ENCODE data around the gene PANX2. TPM values are rescaled to one million over a fixed set of nuclear protein-coding genes. Genes with fewer than 3 reads are reported as not detected.

The PANX2 gene
- total RNA-seq, 1 donor from 2014 or later, result 0.76 TPM

DNA sequence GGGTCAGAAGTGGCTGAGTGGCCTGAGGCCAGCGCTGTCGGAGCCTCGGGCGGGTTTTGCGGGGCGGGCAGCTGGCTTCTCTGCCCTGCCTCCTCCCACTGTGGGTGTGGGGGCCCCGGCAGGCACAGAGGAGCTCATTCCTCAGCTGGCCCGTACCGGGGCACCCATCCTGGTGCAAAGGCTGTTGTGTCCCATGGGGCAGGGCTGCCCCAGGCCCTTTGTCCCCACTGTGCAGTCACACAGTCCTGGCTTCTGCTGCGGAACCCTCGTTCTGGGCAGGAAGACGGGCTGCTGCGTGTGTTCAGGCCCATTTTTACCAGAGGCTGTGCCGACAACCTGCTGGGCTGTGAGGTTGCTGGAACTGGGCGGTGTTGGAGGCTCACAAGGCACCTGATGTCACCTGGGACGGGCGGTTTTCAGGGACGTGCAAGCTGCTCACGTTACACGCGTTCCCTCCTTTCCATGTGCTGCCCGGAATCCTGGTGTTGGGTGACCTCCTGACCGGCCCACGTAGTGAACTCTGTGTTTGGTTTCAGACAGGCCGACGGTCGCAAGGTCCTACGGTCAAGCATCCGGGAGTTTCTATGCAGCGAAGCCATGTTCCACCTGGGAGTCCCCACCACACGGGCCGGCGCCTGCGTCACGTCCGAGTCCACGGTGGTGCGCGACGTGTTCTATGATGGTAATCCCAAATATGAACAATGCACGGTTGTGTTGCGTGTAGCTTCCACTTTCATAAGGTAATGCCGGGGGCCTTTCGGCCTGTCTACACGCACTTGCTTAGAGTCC lies 35.4 kb downstream of the PANX2 start:
- no peak for ATAC-seq
- intact Hi-C loops (cut with DNase I), result no loop called here

DNA sequence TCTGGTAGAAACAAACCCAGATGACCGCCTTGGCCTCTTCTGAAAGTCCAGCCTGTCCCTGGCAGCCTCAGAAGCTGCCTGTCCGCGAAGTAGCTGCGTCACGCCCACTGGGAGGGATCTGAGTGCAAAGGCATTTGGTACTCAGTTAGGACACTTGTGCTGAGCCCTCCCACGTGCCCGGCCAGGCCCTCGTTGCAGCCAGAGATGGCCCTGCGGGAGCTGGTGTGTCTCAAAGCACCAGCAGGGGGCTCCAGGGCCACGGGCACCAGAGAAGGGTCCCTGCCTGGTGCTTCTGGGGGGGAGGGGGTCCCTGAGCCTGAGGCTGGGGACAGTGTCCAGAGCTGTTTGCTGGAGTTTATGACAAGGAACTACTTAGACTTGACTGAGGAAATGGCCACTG lies 36.1 kb downstream of the PANX2 start:
- ATAC-seq (peak; percentile 57), DNase-seq (ENCODE audit: low spot score) (no peak)
- intact Hi-C loops (cut with DNase I), result no loop called here

More for the DNA sequence above, 35.4 kb downstream of the PANX2 start:
- no peak for DNase-seq (ENCODE audit: low spot score)

DNA sequence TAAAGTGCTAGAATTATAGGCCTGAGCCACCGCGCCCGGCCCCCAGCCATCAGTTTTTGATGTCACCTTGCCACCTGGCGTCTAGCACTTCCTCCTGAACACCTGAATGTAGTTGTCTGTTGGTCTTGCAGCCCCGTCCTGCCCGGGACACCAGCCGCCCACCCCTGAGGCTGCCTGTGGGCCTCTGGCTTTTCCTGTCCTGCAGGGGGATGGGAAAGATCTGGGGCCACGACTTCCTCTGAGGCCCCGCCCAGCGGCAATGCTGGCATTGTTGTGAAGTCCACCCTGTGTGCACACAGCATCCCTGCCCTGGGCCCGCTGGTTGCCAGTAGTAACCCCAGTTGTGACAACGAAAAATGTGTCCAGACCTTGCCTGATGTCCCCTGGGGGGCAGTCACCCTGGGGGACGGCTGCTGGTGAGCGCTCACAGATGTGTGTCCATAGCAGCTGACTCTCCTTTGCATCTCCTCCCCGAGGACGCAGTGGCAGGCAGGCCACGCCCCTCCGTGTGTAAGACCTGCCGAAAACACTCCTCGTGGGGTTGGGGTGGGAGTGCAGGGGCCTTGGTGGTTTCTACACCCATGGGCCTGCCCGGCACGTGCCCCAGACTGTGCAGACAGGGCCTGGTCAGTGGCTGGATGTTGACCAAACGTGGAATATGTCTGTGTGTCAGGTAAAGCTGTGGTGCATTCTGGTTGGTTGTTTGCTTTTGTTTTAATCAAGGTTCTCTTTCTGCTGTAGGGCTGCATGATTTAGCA lies 37.0 kb downstream of the PANX2 start:
- intact Hi-C loops (cut with DNase I), result no loop called here
- DNase-seq (ENCODE audit: low spot score) (no peak), ATAC-seq (no peak)

DNA sequence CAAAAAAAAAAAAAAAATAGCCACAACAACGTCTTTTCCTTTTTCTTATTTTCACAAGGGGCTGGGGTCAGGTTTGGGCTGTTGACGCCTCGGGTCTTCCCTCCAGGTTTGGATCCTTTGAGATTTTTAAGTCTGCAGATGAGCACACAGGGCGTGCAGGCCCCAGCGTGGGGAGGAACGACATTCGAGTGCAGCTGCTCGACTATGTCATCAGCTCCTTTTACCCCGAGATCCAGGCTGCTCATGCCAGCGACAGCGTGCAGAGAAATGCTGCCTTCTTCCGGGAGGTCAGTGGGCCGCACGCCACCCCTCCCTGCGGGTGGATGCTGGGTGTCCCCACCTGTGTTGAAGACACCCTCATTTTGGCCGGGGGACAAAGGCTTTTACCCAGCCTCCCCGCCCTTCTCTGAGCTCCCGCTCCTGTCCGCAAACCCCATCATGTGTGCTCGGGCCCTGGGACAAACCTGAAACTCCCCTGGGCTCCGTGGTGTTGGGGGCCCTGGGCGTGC lies 38.0 kb downstream of the PANX2 start:
- intact Hi-C loops (cut with DNase I), result no loop called here
- DNase-seq (ENCODE audit: low spot score) (no peak), ATAC-seq (no peak)

DNA sequence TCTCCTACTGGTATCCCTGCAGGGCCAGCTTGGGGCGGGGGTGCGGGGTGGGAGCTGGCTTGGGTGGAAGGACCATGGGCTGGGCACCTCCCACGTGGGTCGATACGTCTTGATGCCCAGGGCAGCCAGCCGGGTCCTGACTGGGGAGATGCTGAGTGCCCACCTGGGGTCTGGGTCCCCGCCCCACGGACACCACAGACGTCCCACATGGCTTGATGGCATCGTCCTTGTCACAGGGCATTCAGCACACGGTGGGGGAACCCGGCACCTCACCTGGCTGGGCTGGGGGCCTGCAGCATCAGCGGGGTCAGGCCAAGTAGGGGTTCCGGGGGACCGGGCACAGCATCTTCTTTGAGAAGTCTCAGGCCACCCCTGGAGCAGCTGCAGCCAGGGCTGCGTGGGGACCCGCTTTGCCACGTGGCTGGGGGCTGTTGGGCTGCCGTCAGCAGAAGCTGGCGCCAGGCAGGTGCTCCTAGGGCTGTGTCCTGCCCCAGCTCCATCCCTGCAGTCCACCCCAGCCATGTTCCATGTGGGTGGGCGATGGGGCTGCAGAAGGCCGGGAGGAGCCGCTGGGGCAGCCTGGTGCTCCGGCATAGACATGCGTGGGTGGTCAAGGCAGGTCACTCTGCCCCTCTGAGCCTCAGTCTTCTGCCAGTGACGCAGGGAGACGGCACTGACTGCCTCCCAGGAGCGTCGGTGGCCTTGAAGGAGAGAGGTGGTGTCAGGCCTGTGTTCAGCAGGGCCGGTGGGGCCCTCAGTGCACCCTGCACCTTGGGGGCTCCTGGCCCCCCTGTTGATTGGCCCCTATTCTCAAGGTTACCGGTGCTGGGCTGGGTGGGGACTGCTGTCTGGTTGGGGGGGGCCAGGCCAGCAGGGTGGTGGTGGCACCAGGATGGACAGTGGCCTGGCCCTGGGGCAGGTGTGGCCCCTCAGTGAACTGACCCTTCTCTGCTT lies 38.7 kb downstream of the PANX2 start:
- ATAC-seq (peak; percentile 19), DNase-seq (ENCODE audit: low spot score) (peak; percentile 57)
- intact Hi-C loops (cut with DNase I), result no loop called here

DNA sequence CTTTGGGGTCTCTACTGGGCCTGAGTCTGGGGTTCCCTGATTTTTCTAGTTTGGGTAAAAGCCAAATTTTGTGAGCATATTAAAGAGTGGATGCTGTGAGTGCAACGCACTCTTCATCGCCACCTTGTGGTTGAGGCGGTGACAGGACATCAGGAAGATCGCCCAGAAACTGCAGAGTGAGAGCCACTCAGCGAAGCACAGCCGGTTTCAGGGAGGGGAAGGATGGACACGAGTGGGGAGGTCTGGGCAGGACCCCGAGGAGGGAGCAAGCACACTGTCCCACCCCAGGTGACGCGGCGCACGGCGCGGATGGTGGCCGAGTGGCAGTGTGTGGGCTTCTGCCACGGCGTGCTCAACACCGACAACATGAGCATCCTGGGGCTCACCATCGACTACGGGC lies 39.4 kb downstream of the PANX2 start:
- peak; percentile 46 for ATAC-seq
- intact Hi-C loops (cut with DNase I), result no loop called here
- DNase-seq (ENCODE audit: low spot score), result peak; percentile 85

DNA sequence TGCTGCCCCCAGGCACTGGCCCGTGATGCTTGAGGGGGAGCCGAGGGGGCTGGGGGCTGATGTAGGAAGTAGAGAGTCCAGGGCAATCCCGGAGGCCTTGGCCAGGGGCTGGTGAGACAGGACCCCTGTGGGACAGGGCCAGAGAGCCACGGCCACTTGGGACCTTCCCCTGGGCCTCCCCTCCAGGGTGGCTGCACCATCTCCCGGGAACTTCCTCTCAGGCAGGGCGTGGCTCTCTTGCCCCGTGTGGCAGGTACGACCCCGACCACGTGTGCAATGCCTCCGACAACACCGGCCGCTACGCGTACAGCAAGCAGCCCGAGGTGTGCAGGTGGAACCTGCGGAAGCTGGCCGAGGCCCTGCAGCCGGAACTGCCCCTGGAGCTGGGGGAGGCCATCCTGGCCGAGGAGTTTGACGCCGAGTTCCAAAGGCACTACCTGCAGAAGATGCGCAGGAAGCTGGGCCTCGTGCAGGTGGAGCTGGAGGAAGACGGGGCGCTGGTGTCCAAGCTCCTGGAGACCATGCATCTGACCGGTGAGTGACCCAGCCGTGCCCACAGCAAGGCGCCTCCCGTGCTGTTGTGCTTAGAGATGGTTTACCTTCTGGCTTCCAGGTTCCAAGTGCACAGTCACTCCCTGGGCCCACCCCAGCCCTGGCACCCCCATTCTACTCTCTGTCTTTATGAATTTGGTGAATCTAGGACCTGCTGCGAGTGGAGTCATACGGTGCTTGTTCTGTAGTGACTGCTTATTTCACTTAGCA lies 40.0 kb downstream of the PANX2 start:
- intact Hi-C loops (cut with DNase I), result no loop called here
- ATAC-seq (no peak), DNase-seq (ENCODE audit: low spot score) (peak; percentile 61)

DNA sequence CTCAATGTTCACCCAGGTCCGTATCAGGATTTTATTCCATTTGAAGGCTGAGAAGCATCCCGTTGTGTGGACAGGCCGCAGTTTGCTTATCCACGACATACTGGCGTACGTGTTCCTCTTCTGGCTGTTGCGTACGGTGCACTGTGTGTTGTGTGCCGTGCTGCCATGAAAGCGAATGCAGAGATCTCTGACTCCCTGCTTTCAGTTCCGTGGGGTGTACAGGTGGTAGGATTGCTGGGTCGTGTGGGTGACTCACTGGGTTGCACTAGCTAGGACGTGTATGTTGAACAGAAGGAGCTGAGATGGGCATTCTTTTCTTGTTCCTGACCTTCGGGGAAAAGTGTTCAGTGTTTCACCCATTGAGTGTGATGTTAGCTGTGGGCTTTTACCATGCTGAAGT lies 40.6 kb downstream of the PANX2 start:
- no peak for DNase-seq (ENCODE audit: low spot score)
- intact Hi-C loops (cut with DNase I), result no loop called here
- ATAC-seq, result no peak

DNA sequence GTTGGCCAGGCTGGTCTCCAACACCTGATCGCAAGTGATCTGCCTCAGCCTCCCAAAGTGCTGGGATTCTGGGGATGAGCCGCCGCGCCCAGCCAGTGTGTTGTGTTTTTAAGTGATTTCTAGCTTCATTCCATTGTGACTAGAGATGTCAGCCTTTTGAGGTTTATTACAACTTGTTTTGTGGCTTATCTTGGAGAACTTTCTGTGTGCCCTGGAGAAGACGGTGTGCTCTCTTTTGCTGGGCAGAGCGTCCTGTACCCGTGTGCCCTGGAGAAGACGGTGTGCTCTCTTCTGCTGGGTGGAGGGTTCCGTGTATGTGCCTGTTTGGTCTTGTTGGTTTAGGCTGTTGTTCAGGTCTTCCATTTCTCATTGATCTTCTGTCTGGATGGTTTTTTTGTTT lies 42.7 kb downstream of the PANX2 start:
- ATAC-seq (no peak), DNase-seq (ENCODE audit: low spot score) (no peak)
- intact Hi-C loops (cut with DNase I), result no loop called here

DNA sequence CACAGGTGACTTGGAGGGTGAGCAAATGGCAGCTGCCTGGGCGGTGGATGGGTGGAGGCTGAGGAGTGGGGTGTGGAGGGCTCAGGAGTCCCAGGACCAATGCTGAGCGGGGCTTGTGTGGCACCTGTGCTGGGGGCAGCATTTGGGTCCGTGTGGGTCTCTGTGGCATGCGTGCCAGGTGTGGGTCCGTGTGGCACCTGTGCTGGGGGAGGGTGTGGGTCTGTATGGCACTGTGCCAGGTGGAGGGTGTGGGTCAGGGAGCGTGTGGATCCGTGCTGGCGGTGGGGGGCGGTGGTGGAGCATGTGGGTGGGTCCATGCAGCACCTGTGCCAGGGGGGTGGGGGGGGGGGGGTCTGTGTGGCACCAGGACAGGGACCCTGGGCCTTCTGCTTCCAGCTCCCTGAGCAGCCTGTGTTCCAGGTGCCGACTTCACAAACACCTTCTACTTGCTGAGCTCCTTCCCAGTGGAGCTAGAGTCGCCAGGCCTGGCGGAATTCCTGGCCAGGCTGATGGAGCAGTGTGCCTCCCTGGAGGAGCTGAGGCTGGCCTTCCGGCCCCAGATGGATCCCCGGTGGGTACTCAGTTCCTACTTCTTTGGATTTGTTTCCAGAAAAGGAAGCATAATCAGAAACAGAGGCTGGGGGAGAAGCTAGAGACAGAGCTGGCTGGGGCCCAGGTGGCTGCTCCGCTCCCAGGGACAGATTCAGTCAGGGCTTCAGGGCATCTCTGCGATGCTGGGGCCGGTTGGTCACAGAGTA lies 44.9 kb downstream of the PANX2 start:
- DNase-seq (ENCODE audit: low spot score), result no peak
- no peak for ATAC-seq
- intact Hi-C loops (cut with DNase I), result no loop called here

DNA sequence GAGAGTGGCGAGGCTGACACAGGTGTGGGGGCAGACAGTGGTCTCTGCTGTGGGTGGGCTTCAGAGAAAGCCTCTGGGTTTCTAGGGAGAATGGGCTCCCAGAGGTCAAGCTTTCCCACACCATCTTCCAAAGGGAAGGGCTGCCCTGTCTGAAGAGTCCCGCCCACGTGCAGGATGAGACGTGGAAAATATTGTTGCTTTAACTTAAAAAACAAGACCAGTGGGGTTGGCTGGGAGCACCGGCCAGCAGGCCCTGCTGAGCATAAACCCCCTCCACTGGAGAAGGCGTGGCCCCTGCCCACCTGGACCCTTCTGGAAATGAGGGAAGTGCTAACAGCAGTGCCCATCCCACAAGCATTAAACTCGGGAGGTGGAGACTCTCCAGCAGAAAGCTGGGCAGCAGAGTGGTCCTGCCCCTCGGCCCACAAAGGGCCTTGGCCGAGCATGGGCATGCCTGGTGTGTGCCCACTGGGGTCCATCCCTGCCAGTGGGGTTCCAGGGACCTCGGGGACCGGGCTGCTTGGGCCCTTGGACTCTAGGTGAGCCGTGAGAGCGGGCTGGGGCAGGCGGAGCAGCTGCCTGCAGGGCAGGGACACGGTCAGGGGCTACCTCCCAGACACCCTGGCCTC lies 45.6 kb downstream of the PANX2 start:
- intact Hi-C loops (cut with DNase I), result no loop called here
- DNase-seq (ENCODE audit: low spot score) (no peak), ATAC-seq (no peak)

DNA sequence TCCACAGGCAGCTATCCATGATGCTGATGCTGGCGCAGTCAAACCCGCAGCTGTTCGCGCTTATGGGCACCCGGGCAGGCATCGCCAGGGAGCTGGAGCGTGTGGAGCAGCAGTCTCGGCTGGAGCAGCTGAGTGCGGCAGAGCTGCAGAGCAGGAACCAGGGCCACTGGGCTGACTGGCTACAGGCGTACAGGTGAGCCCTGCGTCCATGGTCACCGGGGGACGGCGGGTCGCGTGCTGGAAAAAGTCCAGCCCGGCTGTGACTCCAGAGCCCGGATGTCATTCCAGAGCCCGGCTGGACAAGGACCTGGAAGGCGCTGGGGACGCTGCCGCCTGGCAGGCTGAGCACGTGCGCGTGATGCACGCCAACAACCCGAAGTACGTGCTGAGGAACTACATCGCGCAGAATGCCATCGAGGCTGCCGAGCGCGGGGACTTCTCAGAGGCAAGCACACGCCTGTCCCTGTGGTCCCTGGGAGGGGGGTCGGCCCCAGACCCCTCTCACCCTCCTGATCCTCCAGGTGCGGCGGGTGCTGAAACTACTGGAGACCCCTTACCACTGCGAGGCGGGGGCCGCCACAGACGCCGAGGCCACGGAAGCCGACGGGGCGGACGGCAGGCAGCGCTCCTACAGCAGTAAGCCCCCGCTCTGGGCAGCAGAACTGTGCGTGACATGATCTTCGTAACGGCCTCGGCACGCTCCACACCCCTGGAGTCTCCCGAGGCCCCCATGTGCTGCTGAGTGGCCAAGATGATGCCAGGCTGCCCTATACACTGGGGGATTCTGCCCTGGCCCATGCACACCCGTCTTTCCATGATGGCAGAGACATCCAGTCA lies 46.4 kb downstream of the PANX2 start:
- intact Hi-C loops (cut with DNase I), result no loop called here
- DNase-seq (ENCODE audit: low spot score), result no peak
- ATAC-seq, result no peak

DNA sequence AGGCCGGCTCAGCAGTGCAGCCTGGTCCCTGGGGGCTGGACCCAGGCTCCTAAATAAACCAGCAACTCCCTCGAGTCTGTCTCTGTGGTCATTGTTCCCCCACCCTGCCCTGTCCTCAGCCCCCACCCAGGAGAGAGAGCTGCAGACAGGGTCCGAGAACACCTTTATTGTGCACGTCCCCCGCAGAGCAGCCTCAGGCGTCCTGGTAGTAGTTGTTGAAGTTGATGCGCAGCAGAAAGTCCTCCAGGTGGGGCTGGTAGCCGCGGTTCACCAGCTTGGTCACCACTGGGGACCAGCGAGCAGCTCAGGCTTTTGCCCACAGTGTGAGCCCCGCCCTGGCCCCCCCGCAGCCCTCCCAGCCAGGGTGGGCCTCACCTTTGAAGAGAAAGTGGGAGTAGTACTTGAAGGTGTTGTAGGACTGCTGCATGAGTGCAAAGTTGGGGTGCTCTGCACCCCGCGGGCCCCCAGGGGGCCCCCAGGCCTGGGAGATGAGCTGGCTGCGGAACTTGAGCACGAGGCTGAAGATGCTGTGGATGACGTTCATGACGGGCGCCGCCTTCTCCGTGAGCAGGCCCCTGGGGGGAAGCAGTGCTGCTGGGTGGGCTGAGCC lies 47.1 kb downstream of the PANX2 start:
- DNase-seq (ENCODE audit: low spot score), result no peak
- intact Hi-C loops (cut with DNase I), result no loop called here
- ATAC-seq, result no peak

DNA sequence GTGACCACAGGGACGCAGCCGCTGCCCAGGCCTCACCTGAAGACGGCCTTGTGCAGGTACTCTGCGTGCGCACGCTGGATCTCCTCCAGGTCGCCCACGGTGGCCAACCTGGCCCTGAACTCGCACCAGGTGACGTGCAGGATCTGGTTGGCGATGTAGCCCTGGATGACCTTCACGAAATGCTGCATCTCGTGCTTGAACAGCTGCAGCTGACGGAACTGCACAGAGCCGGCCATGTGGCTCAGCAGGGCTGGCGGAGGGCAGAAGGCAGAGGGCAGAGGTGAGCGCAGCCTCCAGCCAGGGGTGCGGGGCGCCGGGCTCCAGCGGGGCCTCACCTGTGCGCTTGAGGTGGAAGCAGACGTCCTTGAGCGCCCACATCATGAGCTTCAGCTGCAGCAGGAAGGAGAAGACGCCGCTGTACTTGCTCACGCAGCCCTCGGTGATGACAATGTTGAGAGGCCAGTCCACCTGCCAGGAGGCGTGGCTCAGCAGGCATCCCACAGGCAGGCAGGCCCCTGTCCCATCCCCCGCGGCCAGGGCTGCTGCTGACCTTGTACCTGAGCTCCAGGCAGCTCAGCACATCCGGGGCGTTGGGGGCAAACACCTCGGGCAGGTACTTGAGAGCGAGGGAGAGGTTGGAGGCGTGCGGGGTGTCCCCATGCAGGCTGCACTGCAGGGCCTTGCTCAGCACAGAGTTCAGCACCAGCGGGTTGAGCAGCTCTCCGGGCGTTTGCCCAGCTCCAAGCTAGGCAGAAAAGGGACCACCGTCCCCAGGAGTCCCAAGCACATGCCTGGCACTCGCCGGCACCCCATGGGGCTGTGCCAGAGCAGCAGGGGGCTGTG lies 47.8 kb downstream of the PANX2 start:
- ATAC-seq (no peak), DNase-seq (ENCODE audit: low spot score) (no peak)
- intact Hi-C loops (cut with DNase I), result no loop called here

DNA sequence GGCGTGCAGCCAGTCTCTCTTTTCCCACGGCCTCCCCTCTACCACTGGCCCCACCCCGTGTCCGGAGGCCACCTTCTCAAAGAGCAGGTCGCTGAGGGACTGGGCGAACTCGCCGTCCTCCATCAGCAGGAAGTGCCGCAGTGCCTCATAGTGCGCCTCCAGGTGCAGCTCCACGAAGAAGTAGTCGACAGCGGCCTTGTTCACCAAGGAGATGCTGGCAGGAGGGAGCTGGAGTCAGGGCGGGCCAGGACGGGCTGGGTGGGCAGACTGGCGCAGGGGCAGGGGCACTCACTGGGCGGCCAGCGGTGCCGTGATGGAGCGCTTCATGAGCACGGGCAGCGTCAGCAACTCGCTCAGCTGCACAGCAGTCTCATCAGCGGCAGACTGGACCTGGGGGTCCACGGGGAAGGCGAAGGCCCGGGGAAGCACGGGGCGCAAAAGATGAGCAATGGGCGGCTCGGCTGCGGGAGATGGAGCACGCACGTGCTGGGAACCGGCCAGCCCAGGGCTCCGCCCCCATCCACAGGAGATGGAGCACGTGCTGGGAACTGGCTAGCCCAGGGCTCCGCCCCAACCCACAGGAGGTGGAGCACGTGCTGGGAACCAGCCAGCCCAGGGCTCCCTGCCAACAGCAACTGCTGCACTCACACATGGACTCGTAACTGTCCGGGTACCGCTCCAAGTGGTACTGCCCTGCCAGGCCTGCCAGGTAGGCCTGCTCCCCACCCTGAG lies 48.6 kb downstream of the PANX2 start:
- intact Hi-C loops (cut with DNase I), result no loop called here
- peak; percentile 82 for DNase-seq (ENCODE audit: low spot score)
- ATAC-seq, result peak; percentile 86
